GM19395 (cell line): ENCODE data around the gene OR52A1.

Experiments
- ATAC-seq: cut with Tn5 transposase; IDR thresholded peaks from one replicate; pipeline ENCODE4 v1.9.1; 2021; ENCODE audit warnings: mild to moderate bottlenecking, moderate library complexity; ENCODE audit not compliant: unreplicated experiment

OR52A1 gene

DNA sequence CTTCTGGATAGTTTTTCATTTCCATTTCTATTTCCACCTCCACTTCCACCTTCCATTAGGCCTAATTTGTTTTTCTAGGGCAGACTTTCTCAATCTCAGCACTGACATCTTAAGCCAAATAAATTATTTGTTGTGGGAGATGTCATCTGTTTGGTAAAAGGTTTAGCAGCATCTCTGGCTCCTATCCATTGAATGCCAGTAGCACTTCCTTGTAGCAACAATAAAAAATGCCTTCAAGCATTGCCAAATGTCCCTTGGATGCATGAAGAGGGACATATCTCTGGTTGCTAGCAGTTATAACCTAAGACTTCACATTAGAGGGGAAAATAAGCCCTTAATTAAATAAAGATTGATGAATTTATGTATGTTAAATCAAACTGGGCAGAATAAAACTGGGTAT is 18.3 kb downstream of the OR52A1 start:
- ATAC-seq, result no peak

DNA sequence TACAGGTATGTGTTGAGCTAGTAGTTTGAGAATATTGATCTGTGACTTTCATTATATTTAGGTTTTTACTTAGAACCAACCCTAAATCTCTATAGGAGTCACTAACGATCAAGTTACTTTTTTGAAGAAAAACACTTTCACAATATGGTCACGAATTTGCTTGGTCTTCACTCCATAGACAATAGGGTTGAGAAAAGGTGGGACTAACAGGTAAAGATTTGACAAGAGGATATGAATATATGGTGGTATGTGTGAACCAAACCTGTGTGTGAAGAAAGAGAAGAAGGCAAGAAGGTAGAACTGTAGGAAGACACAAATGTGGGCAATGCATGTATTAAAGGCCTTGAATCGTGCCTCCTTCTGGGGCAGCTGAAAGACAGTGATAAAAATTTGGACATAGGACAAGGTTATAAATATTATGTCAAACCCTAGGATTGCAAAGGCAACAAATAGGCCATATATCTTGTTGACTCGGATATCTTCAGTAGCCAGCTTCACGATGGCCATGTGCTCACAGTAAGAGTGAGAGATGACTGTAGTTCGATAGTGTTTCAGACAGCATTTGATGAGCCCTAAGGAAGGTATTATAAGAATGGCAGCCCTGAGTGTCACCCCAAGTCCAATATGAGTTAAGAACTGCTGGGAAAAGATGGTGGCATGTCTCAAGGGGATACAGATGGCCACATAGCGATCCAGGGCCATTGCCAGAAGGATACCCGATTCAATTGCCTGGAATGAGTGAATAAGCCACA is 22.8 kb downstream of the OR52A1 start:
- ATAC-seq, result no peak

DNA sequence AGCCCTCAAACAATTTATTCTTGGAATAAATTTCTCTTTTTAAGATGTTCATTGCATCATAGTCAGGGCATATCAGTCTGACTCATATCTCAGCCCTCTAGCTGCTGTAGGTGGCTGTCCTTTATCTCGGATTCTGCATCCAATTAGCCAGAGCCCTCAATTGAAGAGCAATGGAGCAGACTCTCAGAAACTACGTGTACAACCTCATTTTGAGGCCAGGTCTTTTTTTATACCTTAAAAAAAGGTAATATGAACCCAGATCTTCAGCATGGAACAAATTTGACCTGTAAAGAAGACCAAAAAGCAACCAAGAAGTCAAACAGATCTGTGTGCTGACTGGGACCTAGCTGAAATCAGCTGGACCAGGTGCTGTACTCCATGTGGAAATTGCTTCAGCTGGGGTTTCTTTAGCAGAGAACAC is 25.1 kb downstream of the OR52A1 start:
- ATAC-seq, result no peak

DNA sequence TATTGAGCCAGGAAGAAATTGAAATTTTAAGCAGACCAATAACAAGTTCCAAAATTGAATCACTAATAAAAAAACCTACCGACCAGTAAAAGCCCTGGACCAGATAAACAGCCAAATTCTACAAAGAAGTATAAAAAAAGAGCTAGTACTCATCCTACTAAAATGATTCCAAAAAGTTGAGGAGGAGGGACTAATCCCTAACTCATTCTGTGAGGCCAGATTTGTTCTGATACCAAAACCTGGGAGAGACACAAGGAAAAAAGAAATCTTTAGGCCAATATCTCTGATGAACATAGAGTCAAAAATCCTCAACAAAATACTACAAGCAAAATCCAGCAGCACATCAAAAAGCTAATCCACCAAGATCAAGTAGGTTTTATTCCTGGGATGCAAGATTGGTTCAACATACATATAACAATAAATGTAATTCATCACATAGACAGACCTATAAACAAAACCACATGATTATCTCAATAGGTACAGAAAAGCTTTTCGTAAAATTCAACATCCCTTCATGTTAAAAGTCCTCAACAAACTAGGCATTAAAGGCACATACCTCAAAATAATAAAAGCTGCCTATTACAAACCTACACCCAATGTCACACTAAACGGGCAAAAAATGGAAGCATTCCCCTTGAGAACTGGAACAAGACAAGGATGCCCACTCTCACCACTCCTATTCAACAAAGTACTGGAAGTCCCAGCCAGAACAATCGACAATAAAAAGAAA is 29.5 kb downstream of the OR52A1 start:
- no peak for ATAC-seq

DNA sequence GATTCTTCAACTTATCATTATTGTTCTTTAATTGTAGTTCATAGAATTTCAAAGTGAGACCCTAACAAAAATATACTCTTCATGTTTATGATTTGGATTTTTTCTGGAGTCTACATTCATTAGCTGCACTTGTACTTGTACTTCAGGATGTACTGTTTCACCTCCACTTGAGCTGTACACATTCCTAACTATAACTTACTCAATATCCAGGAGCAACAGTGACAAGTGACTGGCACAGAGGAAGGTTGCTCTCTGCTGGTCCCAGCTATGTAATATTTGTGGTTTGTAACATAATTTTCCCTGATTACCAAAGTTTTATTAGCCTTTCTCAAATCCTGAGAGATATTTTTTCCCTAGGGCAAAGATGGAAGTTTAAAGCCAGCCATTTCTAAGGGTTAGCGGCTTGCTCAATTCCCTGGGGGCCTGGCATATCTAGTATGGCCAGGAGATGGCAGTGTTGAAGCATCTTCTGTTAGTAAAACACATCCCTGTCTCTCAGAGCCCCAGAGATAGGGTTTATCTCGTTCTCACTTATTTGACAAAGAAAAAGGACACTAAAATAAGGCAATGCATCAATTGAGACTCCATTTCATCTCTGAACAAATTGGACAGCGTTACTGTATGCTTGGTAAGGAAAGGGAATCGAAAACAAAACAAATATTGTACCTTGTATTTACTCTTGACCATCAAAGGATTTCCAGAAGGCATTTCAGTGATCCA is 30.6 kb downstream of the OR52A1 start:
- ATAC-seq, result peak; percentile 98

DNA sequence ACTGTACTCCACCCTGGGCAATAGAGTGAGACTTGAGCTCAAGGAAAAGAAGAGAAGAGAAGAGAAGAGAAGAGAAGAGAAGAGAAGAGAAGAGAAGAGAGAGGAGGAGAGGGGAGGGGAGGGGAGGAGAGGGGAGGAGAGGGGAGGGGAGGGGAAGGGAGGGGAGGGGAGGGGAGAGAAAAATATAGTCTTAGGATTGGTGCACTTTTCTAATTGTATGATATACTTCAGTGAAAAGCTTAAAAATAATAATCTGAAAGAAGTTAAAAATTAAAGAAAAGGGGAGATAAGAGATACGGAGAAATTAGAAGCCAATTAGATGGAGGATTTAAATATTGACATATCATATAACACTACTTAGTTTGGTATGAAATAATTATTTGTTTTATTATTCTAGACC is 35.7 kb downstream of the OR52A1 start:
- ATAC-seq, result no peak

DNA sequence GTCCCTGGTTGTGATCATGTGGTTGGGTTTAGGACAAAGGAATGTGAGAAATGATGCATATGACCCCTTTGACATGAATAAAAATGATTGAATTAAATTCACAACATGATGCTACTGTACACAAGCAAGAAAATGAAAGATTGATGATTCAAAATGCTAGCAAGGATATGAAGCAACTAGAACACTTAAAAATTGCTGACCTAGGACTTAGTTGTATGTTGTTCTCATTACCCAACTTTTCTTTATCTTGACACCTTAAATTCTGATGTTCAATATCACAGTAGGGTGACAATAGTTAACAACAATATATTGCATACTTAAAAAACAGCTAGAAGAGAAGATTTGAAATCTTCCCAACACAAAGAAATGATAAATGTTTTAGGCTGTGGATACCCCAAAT is 37.0 kb downstream of the OR52A1 start:
- no peak for ATAC-seq

DNA sequence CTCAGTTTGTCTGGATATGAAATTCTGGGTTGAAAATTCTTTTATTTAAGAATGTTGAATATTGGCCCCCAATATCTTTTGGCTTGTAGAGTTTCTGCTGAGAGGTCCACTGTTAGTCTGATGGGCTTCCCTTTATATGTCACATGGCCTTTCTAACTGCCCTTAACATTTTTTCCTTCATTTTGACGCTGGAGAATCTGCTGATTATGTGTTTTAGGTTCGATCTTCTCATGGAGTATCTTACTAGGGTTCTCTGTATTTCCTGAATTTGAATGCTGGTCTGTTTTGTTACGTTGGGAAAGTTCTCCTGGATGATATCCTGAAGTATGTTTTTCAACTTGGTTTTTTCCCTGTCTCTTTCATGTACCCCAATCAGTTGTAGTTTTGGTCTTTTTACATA is 39.2 kb downstream of the OR52A1 start:
- no peak for ATAC-seq

DNA sequence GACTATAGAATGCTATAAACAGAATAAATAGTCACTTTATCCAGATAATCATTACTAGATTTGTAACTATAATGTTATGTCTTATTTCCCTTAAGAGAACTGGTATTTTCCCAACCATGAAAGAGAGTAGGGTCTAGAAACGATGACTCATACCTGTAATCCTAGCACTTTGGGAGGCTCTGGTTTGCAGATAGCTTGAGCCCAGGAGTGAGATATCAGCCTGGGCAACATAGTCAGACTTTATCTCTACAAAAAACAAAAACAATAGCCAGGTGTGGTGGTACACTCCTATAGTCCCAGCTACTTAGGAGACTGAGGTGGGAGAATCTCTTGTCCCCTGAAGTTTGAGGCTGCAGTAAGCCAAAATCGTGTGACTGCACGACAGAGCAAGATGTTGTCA is 47.3 kb downstream of the OR52A1 start:
- ATAC-seq, result no peak

DNA sequence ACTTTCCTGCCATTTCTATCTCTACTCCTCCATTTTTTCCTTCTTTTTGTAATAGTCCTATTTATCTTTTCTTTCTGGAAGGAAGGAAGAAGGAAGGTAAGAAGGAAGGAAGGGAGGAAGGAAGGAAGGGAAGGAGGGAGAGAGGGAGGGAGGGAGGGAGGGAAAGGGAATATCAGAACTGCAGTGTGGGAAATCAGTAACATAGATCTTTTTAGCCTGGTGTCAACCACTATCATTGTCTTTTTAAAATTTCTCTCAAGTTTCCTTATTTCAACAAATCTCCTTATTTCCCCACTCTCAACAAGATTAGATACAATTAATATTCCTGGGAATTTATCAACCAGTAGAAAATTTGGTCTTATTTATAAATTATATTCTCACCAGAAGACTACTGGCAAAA is 51.5 kb downstream of the OR52A1 start:
- ATAC-seq, result no peak

DNA sequence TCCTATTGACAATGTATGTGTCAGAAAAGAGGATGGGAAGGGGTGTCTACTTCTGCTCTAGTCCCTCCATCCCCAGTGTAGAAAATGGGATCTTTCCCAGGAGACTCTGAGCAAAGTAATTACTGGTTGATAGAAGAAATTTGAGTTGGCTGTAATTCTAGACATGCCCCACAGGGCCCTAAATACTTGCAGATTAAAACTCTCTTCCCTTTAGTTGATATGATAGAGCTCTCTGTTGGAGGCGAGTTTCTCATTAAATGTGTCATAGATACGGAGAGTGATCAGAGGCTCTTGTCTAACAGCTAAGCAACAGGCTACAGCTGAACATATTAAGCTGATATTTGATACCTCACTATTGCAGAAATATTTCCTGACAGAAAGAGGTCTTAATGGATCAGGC is 52.3 kb downstream of the OR52A1 start:
- ATAC-seq, result no peak

DNA sequence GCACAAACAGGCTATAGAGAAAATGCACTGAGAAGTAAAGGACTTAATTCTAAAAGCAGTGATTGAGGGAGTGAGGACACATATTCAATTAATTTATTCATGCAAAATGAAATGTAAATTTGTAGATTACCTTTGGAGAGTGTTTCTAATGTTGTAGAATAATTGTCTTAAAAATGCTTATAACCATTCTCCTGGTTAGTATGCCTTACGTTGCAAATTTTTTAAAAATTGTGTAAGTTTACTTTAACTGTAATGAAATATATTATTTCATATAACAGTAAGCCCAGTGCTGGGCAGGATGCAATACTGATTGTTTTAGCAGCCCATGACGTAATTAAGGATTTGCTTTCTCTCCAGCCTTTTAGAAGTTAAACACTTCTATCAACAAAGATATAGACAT is 58.5 kb downstream of the OR52A1 start:
- ATAC-seq, result no peak
